ENCODE data around the gene SEC24A.

DNA sequence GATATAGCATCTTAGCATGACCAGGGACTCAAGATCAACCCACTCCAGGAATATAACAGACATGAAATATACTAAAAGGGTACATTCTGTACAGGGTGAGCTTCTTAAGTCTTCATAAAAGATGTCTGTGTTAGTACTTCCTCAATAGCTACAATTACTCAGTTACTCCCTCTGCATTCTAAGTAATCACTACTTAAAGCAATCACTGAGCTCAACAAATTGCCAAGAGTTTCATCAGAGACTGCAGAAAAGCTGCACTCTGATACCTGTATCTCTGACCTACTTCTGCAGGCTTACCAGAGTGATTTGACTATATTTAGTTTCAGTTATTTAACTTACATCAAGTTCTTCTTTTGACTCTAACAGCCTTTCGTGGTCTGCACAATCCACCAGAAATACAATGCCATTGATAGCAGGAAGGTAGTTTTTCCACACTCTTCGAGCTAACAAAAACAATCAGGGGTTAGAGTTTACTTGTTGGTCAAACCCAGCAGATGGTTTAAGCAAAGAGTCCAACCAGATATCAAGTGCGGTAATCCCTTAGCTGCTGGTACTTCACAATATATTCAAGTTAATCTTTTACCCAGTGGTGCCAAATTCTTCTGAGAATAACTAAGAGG lies 39.2 kb upstream of the SEC24A start:
- TF ChIP-seq, protein P1, sequence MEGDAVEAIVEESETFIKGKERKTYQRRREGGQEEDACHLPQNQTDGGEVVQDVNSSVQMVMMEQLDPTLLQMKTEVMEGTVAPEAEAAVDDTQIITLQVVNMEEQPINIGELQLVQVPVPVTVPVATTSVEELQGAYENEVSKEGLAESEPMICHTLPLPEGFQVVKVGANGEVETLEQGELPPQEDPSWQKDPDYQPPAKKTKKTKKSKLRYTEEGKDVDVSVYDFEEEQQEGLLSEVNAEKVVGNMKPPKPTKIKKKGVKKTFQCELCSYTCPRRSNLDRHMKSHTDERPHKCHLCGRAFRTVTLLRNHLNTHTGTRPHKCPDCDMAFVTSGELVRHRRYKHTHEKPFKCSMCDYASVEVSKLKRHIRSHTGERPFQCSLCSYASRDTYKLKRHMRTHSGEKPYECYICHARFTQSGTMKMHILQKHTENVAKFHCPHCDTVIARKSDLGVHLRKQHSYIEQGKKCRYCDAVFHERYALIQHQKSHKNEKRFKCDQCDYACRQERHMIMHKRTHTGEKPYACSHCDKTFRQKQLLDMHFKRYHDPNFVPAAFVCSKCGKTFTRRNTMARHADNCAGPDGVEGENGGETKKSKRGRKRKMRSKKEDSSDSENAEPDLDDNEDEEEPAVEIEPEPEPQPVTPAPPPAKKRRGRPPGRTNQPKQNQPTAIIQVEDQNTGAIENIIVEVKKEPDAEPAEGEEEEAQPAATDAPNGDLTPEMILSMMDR (conservative IDR thresholded peaks at IDR 0.05; ENCODE audit: low read length), result no peak
- no peak for TF ChIP-seq EZH2phosphoT487 (IDR thresholded peaks at IDR 0.05; ENCODE audit: borderline replicate concordance, low read depth, low read length)

All from OCI-LY7 (cell line).